ENCODE results near the gene FOXP1. TPM values are rescaled to one million over a fixed set of nuclear protein-coding genes. Genes with fewer than 3 reads are reported as not detected.

The FOXP1 gene
- total RNA-seq, 4 donors from 2014 or later: 54.2 to 152 (median 129) TPM

GRCh38 chr3:71225951-71226564 is 357.5 kb downstream of the FOXP1 start:
- Histone ChIP-seq H3K4me1 (no peaks in the 10 kb centered on the region), H3K4me3 (no peak overlapping the region), H3K27me3 (no peaks in the 10 kb centered on the region), H3K27ac (peak overlapping the region; percentile 39 to 43), H3K9me3 (no peaks in the 10 kb centered on the region), H3K36me3 (no peaks in the 10 kb centered on the region)
- no peak for TF ChIP-seq CTCF (IDR thresholded peaks at IDR 0.05)
- no peak for DNase-seq
- intact Hi-C loops (cut with DNase I; ENCODE audit: low total_unique reads): no loop called here

- intact Hi-C loops (cut with DNase I; ENCODE audit: low total_unique reads): no loop called here
- no peak overlapping the region for H3K4me3 ChIP-seq
- no peak for DNase-seq
- H3K36me3 ChIP-seq: no peaks in the 10 kb centered on the region
- H3K4me1 ChIP-seq: no peaks in the 10 kb centered on the region
- no peaks in the 10 kb centered on the region for H3K27me3 ChIP-seq
- H3K9me3 ChIP-seq: no peaks in the 10 kb centered on the region
- TF ChIP-seq CTCF (IDR thresholded peaks at IDR 0.05) (no peak), POLR2A (IDR thresholded peaks at IDR 0.05) (no peak)
- H3K27ac ChIP-seq: peak overlapping the region; percentile 39 to 43
These were observed 358.4 kb downstream of the FOXP1 start for GRCh38 chr3:71225002-71225684.

- H3K27ac ChIP-seq: no peak overlapping the region
- TF ChIP-seq POLR2A (IDR thresholded peaks at IDR 0.05) (no peak), CTCF (IDR thresholded peaks at IDR 0.05) (no peak)
- H3K27me3 ChIP-seq: no peaks in the 10 kb centered on the region
- H3K9me3 ChIP-seq: no peaks in the 10 kb centered on the region
- DNase-seq: no peak
- H3K4me1 ChIP-seq: no peaks in the 10 kb centered on the region
- H3K36me3 ChIP-seq: no peaks in the 10 kb centered on the region
- intact Hi-C loops (cut with DNase I; ENCODE audit: low total_unique reads): no loop called here
- H3K4me3 ChIP-seq: no peak overlapping the region
These were observed 363.5 kb downstream of the FOXP1 start for GRCh38 chr3:71219744-71220638.

GRCh38 chr3:71218508-71218907 is 365.0 kb downstream of the FOXP1 start:
- Histone ChIP-seq H3K27me3 (no peaks in the 10 kb centered on the region), H3K4me1 (no peaks in the 10 kb centered on the region), H3K27ac (no peak overlapping the region), H3K4me3 (no peak overlapping the region), H3K9me3 (no peaks in the 10 kb centered on the region), H3K36me3 (no peaks in the 10 kb centered on the region)
- intact Hi-C loops (cut with DNase I; ENCODE audit: low total_unique reads): no loop called here
- TF ChIP-seq CTCF (IDR thresholded peaks at IDR 0.05): no peak
- TF ChIP-seq POLR2A (IDR thresholded peaks at IDR 0.05): no peak
- no peak for DNase-seq

Measured in uterus (tissue), 4 donors.